HepG2 (cell line): ENCODE measurements around the gene ARHGEF3. TPM values are rescaled to one million over a fixed set of nuclear protein-coding genes. Genes with fewer than 3 reads are reported as not detected.

Experiments used
- ESRRA ChIP-seq: sonication (generic); formaldehyde crosslinking; IDR thresholded peaks from 2 replicates; pipeline ENCODE4 v1.5.1; 2020; ENCODE audit warnings: mild to moderate bottlenecking, low read depth, missing genetic modification reagents
- FOXK2 ChIP-seq: fragments of 450-650 bp; IDR thresholded peaks from 2 replicates; pipeline ENCODE4 v1.6.1; 2016
- FOXP4 ChIP-seq: sonication (generic); formaldehyde crosslinking; IDR thresholded peaks from 2 replicates; pipeline ENCODE4 v1.4.0; 2020; ENCODE audit warnings: missing genetic modification reagents
- GABPA ChIP-seq, 2 experiments: IDR thresholded peaks; 2 replicates each; pipeline ENCODE4 v1.6.1; 2011 to 2016; ENCODE audit warnings: low read depth in 2 of 2, low read length in 1 of 2, missing biosample characterization in 1 of 2, missing genetic modification characterization in 1 of 2
- HMG20B ChIP-seq: conservative IDR thresholded peaks from 2 replicates; pipeline ENCODE4 v1.6.1; 2016; ENCODE audit warnings: missing genetic modification reagents, missing compliant biosample characterization
- KLF11 ChIP-seq: IDR thresholded peaks from 2 replicates; pipeline ENCODE4 v1.6.1; 2016; ENCODE audit warnings: missing compliant biosample characterization
- RELA ChIP-seq: sonication (generic); formaldehyde crosslinking; IDR thresholded peaks from 2 replicates; pipeline ENCODE4 v1.4.0; 2020; ENCODE audit warnings: missing genetic modification reagents
- RFXANK ChIP-seq: IDR thresholded peaks from 2 replicates; pipeline ENCODE4 v1.6.1; 2016
- SALL1 ChIP-seq: sonication (generic); formaldehyde crosslinking; IDR thresholded peaks from 2 replicates; pipeline ENCODE4 v1.8.0; 2022; ENCODE audit warnings: mild to moderate bottlenecking, missing genetic modification reagents
- SALL2 ChIP-seq: sonication (generic); formaldehyde crosslinking; IDR thresholded peaks from 2 replicates; pipeline ENCODE4 v1.8.1; 2023; ENCODE audit warnings: mild to moderate bottlenecking, missing genetic modification reagents, inconsistent platforms
- SRSF4 ChIP-seq: fragments of 200-400 bp; formaldehyde crosslinking; IDR thresholded peaks from one replicate; pipeline ENCODE4 v1.6.1; 2018; ENCODE audit warnings: mild to moderate bottlenecking, low read depth, low read length, moderate library complexity; ENCODE audit not compliant: poor library complexity, severe bottlenecking
- TCF7 ChIP-seq: sonication (generic); IDR thresholded peaks from 2 replicates; pipeline ENCODE4 v1.6.1; 2016; ENCODE audit warnings: antibody characterized with exemption, low read depth
- TRIM24 ChIP-seq: sonication (generic); formaldehyde crosslinking; IDR thresholded peaks from 2 replicates; pipeline ENCODE4 v1.8.0; 2022; ENCODE audit warnings: mild to moderate bottlenecking, missing genetic modification reagents
- ZBTB38 ChIP-seq: sonication (generic); formaldehyde crosslinking; IDR thresholded peaks from 2 replicates; pipeline ENCODE4 v1.5.1; 2020; ENCODE audit warnings: mild to moderate bottlenecking, missing genetic modification reagents
- ZBTB8A ChIP-seq: sonication (generic); formaldehyde crosslinking; IDR thresholded peaks from 2 replicates; pipeline ENCODE4 v1.4.0; 2020; ENCODE audit warnings: mild to moderate bottlenecking, low read depth, missing genetic modification reagents, borderline replicate concordance
- ZMAT3 ChIP-seq: sonication (generic); formaldehyde crosslinking; conservative IDR thresholded peaks from 2 replicates; pipeline ENCODE4 v1.7.0; 2021; ENCODE audit warnings: missing genetic modification reagents
- ZNF225 ChIP-seq: sonication (generic); formaldehyde crosslinking; IDR thresholded peaks from 2 replicates; pipeline ENCODE4 v1.4.0; 2020; ENCODE audit warnings: mild to moderate bottlenecking, missing genetic modification reagents
- ZNF773 ChIP-seq: sonication (generic); formaldehyde crosslinking; IDR thresholded peaks from 2 replicates; pipeline ENCODE4 v1.4.0; 2020; ENCODE audit warnings: missing genetic modification reagents, borderline replicate concordance
- ZNF777 ChIP-seq: sonication (generic); formaldehyde crosslinking; IDR thresholded peaks from 2 replicates; pipeline ENCODE4 v1.4.0; 2020; ENCODE audit warnings: missing genetic modification reagents
- ZNF850 ChIP-seq: sonication (generic); formaldehyde crosslinking; conservative IDR thresholded peaks from 2 replicates; pipeline ENCODE4 v1.9.0; 2021; ENCODE audit warnings: mild to moderate bottlenecking, missing genetic modification reagents
- ZSCAN21 ChIP-seq: sonication (generic); formaldehyde crosslinking; IDR thresholded peaks from 2 replicates; pipeline ENCODE4 v1.8.0; 2022; ENCODE audit warnings: mild to moderate bottlenecking, missing genetic modification reagents, moderate library complexity, borderline replicate concordance
- polyA plus RNA-seq, 8 experiments: library from polyadenylated mRNA; depleted of rRNA in 3 of 8; stranded (reverse) in 7 of 8; unstranded in 1 of 8; fragments of >200 nt; fragmentation: Illumina TruSeq in 4 of 8; extraction: Trizol in 4 of 8; gene quantifications; 2 replicates each; pipeline versions ENCODE4 v1.2.1 to v1.2.3, GENCODE V29; 2011 to 2016; ENCODE audit warnings: low read depth in 4 of 8, missing spikeins in 1 of 8, mixed read lengths in 1 of 8; ENCODE audit not compliant: insufficient read depth in 1 of 8
- total RNA-seq, 5 experiments: library from RNA; depleted of rRNA; stranded (reverse); fragments of >200 nt; fragmentation: Illumina TruSeq; extraction: Trizol; gene quantifications; 2 replicates each; pipeline ENCODE4 v1.2.3, GENCODE V29; 2016; ENCODE audit warnings: low read depth in 1 of 5
- TF ChIP-seq, protein P1 (sequence below): sonication (generic); formaldehyde crosslinking; IDR thresholded peaks from 2 replicates; pipeline ENCODE4 v1.8.0; 2022; ENCODE audit warnings: mild to moderate bottlenecking, missing genetic modification reagents
- TF ChIP-seq, protein P2 (sequence below): IDR thresholded peaks from 2 replicates; pipeline ENCODE4 v1.6.1; 2018; ENCODE audit warnings: missing genetic modification reagents, mild to moderate bottlenecking, missing compliant biosample characterization
- TF ChIP-seq, protein P3 (sequence below): sonication (generic); formaldehyde crosslinking; IDR thresholded peaks from 2 replicates; pipeline ENCODE4 v1.8.1; 2023; ENCODE audit warnings: mild to moderate bottlenecking, inconsistent platforms, moderate library complexity, missing genetic modification reagents, borderline replicate concordance
- TF ChIP-seq, protein P4 (sequence below): IDR thresholded peaks from 2 replicates; pipeline ENCODE4 v1.6.1; 2016; ENCODE audit warnings: mild to moderate bottlenecking, missing biosample characterization, missing genetic modification reagents

Gene ARHGEF3
- total and polyA plus RNA-seq, 2 of the 13 experiments (the other 11 are each of a cell fraction or from before 2014, with no cell fraction given), result 14.8 to 23.1 TPM

DNA sequence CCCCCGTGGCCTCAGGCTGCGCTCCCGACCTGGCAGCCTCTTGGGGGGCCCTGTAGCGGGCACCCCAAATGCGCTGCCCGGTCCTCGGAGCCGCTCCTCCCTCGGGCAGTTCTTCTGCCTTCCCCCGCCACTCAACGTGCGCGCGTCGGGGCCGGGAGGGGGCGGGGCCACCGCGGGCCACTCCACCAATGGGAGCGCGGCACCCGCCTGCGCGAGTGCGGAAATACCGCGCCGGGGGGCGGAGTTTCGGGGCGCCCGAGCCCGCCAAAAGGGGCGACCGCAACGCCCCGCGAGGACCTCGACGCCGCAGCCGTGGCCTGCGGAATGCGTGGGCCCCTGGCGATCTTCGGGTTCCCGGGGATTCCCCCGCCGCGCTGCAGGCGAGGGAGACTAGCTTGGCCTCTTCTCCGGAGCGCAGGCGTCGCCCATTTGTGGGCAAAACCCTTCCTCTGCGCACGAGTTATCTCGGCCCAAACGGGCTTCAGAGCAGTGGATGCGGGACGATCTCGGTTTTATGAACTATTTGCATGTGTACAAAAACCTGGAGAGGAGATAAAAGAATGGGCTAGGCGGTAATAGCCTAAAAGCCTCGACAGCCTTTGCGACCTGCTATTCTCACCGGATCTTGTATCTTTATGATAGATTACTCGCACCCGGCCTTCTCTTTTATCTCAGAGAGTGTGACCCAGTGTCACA is 118.5 kb downstream of the ARHGEF3 start, which contains the start of gene TASOR (continued):
- TF ChIP-seq, protein P1, sequence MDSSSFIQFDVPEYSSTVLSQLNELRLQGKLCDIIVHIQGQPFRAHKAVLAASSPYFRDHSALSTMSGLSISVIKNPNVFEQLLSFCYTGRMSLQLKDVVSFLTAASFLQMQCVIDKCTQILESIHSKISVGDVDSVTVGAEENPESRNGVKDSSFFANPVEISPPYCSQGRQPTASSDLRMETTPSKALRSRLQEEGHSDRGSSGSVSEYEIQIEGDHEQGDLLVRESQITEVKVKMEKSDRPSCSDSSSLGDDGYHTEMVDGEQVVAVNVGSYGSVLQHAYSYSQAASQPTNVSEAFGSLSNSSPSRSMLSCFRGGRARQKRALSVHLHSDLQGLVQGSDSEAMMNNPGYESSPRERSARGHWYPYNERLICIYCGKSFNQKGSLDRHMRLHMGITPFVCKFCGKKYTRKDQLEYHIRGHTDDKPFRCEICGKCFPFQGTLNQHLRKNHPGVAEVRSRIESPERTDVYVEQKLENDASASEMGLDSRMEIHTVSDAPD, result no peak
- TF ChIP-seq TRIM24 (CRISPR knock-in tag) (no peak), ZBTB38 (CRISPR knock-in tag) (peak; percentile 97), ZMAT3 (CRISPR knock-in tag) (peak; percentile 92), TCF7 (no peak), KLF11 (no peak), RFXANK (CRISPR knock-in tag) (no peak), ZNF850 (CRISPR knock-in tag) (no peak), FOXK2 (no peak), RELA (CRISPR knock-in tag) (no peak), GABPA (IDR thresholded peaks at IDR 0.05; ENCODE audit: low read depth, low read length) (no peak), GABPA (CRISPR knock-in tag; IDR thresholded peaks at IDR 0.05; ENCODE audit: low read depth) (peak; percentile 13; the same call in 1 of the 2 replicates), ZBTB8A (CRISPR knock-in tag) (peak; percentile 92), FOXP4 (no peak; the same call in 1 of the 2 replicates), ZSCAN21 (peak; percentile 93), SALL1 (CRISPR knock-in tag) (peak; percentile 94), ZNF225 (CRISPR knock-in tag) (peak; percentile 92; the same call in 1 of the 2 replicates), SALL2 (CRISPR knock-in tag) (peak; percentile 93), ZNF773 (CRISPR knock-in tag) (peak; percentile 97; the same call in 1 of the 2 replicates), ESRRA (CRISPR knock-in tag) (peak; percentile 27; the same call in 1 of the 2 replicates), HMG20B (CRISPR knock-in tag) (no peak), ZNF777 (peak; percentile 70), SRSF4 (no peak)
- TF ChIP-seq, protein P2, sequence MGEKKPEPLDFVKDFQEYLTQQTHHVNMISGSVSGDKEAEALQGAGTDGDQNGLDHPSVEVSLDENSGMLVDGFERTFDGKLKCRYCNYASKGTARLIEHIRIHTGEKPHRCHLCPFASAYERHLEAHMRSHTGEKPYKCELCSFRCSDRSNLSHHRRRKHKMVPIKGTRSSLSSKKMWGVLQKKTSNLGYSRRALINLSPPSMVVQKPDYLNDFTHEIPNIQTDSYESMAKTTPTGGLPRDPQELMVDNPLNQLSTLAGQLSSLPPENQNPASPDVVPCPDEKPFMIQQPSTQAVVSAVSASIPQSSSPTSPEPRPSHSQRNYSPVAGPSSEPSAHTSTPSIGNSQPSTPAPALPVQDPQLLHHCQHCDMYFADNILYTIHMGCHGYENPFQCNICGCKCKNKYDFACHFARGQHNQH (CRISPR knock-in tag), result peak; percentile 21; the same call in 1 of the 2 replicates
- TF ChIP-seq, protein P3, sequence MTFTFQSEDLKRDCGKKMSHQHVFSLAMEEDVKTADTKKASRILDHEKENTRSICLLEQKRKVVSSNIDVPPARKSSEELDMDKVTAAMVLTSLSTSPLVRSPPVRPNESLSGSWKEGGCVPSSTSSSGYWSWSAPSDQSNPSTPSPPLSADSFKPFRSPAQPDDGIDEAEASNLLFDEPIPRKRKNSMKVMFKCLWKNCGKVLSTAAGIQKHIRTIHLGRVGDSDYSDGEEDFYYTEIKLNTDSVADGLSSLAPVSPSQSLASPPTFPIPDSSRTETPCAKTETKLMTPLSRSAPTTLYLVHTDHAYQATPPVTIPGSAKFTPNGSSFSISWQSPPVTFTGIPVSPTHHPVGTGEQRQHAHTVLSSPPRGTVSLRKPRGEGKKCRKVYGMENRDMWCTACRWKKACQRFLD, result peak; percentile 89
- TF ChIP-seq, protein P4, sequence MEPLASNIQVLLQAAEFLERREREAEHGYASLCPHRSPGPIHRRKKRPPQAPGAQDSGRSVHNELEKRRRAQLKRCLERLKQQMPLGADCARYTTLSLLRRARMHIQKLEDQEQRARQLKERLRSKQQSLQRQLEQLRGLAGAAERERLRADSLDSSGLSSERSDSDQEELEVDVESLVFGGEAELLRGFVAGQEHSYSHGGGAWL (CRISPR knock-in tag), result peak; percentile 91
